ENCODE measurements around the gene PRR23E. TPM values are rescaled to one million over a fixed set of nuclear protein-coding genes. Genes with fewer than 3 reads are reported as not detected.

Gene PRR23E
- total and polyA plus RNA-seq, 2 experiments from 2014 or later = not detected

DNA sequence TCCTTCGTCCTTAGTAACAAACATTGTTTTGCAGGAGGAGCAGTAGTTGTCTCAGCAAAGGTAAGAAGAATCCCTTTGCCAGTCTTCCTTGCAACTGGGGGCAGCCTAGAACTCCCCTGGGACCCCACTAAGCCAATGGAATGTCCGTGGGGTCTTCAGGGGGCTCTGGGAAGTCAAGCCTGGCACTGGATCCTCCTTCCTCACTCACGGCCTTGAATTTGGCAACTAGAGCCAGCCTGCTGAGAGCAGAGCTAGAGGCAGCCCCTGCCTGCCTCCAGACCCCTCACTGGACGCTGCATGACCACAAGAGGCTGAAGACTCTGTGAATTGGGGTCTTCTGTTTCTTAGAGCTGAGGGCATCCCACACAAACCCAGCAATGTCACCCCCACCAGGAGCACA lies 18.6 kb upstream of the PRR23E start:
- H3K4me2 ChIP-seq = no peak overlapping the region
- no peak for DNase-seq (ENCODE audit: low spot score)
- TF ChIP-seq ZNF114 (CRISPR knock-in tag; IDR thresholded peaks at IDR 0.05) (no peak), POLR2AphosphoS5 (IDR thresholded peaks at IDR 0.05; ENCODE audit: low read depth) (no peak), JUNB (IDR thresholded peaks at IDR 0.05; ENCODE audit: unreplicated experiment) (no peak)

DNA sequence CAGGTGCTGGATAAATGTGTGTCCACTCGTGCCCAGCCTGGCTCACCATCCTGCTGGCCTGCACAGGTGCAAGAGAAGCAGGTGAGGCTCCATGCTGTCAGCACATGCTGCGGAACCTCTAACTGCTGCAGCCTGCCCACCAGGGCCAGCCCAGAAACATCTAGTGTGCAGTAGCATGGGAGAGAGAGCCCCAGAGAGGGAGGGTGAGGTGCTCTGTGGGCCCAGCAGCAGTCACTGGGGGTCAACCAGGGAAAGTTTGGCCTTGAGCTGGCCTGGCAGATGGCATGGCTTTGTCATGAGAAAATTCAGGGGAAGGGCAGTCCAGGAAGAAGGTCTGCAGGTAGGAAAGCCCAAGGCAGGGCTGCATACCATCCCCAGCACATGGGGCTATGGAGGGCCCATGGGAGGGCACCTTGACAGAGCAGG lies 18.2 kb upstream of the PRR23E start:
- Histone ChIP-seq H3F3A (replicated peaks; ENCODE audit: low read depth) (no peaks in the 10 kb centered on the region), H3K27ac (ENCODE audit: low read depth) (no peak overlapping the region), H3K36me3 (ENCODE audit: insufficient read depth) (no peaks in the 10 kb centered on the region), H3K79me2 (replicated peaks; ENCODE audit: insufficient read depth) (no peaks in the 10 kb centered on the region), H2AFZ (no peak overlapping the region), H3K9me2 (ENCODE audit: insufficient read depth) (no peaks in the 10 kb centered on the region), H3K27me3 (ENCODE audit: insufficient read depth) (no peaks in the 10 kb centered on the region), H4K20me1 (replicated peaks; ENCODE audit: insufficient read depth) (no peaks in the 10 kb centered on the region), H3K4me3 (no peak overlapping the region), H3K4me2 (no peak overlapping the region), H3K4me1 (ENCODE audit: insufficient read depth) (no peaks in the 10 kb centered on the region)
- peaks cover 6% of the 10 kb centered on the region; the same call in 2 of the 3 replicates for H3K9me3 Mint-ChIP-seq
- peaks cover 3% of the 10 kb centered on the region; the same call in 2 of the 3 replicates for H3K4me1 Mint-ChIP-seq
- peaks cover 6% of the 10 kb centered on the region for H3K27me3 Mint-ChIP-seq (ENCODE audit: insufficient read depth, low read depth, poor library complexity)
- TF ChIP-seq STAT1 (IDR thresholded peaks at IDR 0.05; ENCODE audit: unreplicated experiment) (no peak), ZNF114 (CRISPR knock-in tag; IDR thresholded peaks at IDR 0.05) (no peak), NANOG (IDR thresholded peaks at IDR 0.05; ENCODE audit: borderline replicate concordance) (no peak), POLR2AphosphoS5 (IDR thresholded peaks at IDR 0.05; ENCODE audit: low read depth) (no peak), JUNB (IDR thresholded peaks at IDR 0.05; ENCODE audit: unreplicated experiment) (no peak), CREB1 (CRISPR knock-in tag; IDR thresholded peaks at IDR 0.05; ENCODE audit: low read depth) (no peak)
- no peak overlapping the region for H3K27ac Mint-ChIP-seq
- ATAC-seq (no peak), DNase-seq (ENCODE audit: low spot score) (no peak)
- H3K36me3 Mint-ChIP-seq (ENCODE audit: low read depth) = no peaks in the 10 kb centered on the region
- H3K4me3 Mint-ChIP-seq = no peak overlapping the region

More for the DNA sequence above, 18.6 kb upstream of the PRR23E start:
- no peaks in the 10 kb centered on the region for H3K79me2 ChIP-seq (replicated peaks; ENCODE audit: insufficient read depth)
- Mint-ChIP-seq H3K27me3 (ENCODE audit: insufficient read depth, low read depth, poor library complexity) (peaks cover 6% of the 10 kb centered on the region), H3K36me3 (ENCODE audit: low read depth) (no peaks in the 10 kb centered on the region), H3K4me3 (no peak overlapping the region), H3K27ac (no peak overlapping the region), H3K4me1 (peaks cover 3% of the 10 kb centered on the region; the same call in 2 of the 3 replicates), H3K9me3 (peaks cover 6% of the 10 kb centered on the region; the same call in 2 of the 3 replicates)
- no peaks in the 10 kb centered on the region for H3K27me3 ChIP-seq (ENCODE audit: insufficient read depth)
- H3K9me2 ChIP-seq (ENCODE audit: insufficient read depth) = no peaks in the 10 kb centered on the region
- H3K36me3 ChIP-seq (ENCODE audit: insufficient read depth) = no peaks in the 10 kb centered on the region
- no peaks in the 10 kb centered on the region for H3F3A ChIP-seq (replicated peaks; ENCODE audit: low read depth)
- H2AFZ ChIP-seq = no peak overlapping the region
- no peaks in the 10 kb centered on the region for H3K4me1 ChIP-seq (ENCODE audit: insufficient read depth)
- ATAC-seq = no peak
- H3K27ac ChIP-seq (ENCODE audit: low read depth) = no peak overlapping the region
- H3K4me3 ChIP-seq = no peak overlapping the region
- no peaks in the 10 kb centered on the region for H4K20me1 ChIP-seq (replicated peaks; ENCODE audit: insufficient read depth)

DNA sequence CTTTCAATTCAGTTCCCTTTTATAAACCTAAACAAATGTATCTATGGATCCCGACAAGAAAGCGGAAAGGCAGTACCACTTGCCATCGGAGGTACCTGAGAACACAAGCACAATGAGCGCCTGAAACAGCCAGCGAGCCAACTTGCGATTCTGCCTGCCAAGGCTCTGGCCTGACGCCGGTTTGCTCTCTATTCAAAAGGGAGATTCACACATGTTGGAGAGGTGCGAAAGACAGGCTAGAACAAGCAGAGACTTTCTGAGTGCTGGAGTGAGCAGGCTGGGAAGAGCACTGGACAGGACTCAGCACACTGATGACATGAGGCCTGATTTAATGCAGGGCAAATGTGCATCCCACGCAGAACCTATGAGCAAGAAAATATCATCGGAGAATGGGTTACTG lies 17.7 kb upstream of the PRR23E start:
- no peaks in the 10 kb centered on the region for H3K27me3 ChIP-seq (ENCODE audit: insufficient read depth)
- Mint-ChIP-seq H3K36me3 (ENCODE audit: low read depth) (no peaks in the 10 kb centered on the region), H3K27ac (no peak overlapping the region), H3K4me3 (no peak overlapping the region), H3K9me3 (peaks cover 6% of the 10 kb centered on the region; the same call in 2 of the 3 replicates), H3K27me3 (ENCODE audit: insufficient read depth, low read depth, poor library complexity) (peaks cover 6% of the 10 kb centered on the region), H3K4me1 (peaks cover 3% of the 10 kb centered on the region; the same call in 2 of the 3 replicates)
- DNase-seq (ENCODE audit: low spot score) (no peak), ATAC-seq (no peak)
- no peak overlapping the region for H3K4me3 ChIP-seq
- no peaks in the 10 kb centered on the region for H3K9me2 ChIP-seq (ENCODE audit: insufficient read depth)
- no peaks in the 10 kb centered on the region for H3F3A ChIP-seq (replicated peaks; ENCODE audit: low read depth)
- no peak overlapping the region for H3K4me2 ChIP-seq
- no peaks in the 10 kb centered on the region for H3K36me3 ChIP-seq (ENCODE audit: insufficient read depth)
- H4K20me1 ChIP-seq (replicated peaks; ENCODE audit: insufficient read depth) = no peaks in the 10 kb centered on the region
- H2AFZ ChIP-seq = no peak overlapping the region
- no peak overlapping the region for H3K27ac ChIP-seq (ENCODE audit: low read depth)
- no peaks in the 10 kb centered on the region for H3K79me2 ChIP-seq (replicated peaks; ENCODE audit: insufficient read depth)
- no peaks in the 10 kb centered on the region for H3K4me1 ChIP-seq (ENCODE audit: insufficient read depth)
- TF ChIP-seq REST (IDR thresholded peaks at IDR 0.05; ENCODE audit: unreplicated experiment) (no peak), EZH2 (IDR thresholded peaks at IDR 0.05; ENCODE audit: low read depth, unreplicated experiment) (no peak)

Measured in GM23338 (cell line).